HG03442 (cell line): ENCODE results near the gene B4GALT7.
"Not testable (repeated sequence)": the region's sequence is repeated elsewhere in the genome, so short reads cannot be mapped to it uniquely, and the experiment has no call there.

Experiments used
- ATAC-seq: cut with Tn5 transposase; IDR thresholded peaks from one replicate; pipeline ENCODE4 v1.9.1; 2021; ENCODE audit warnings: mild to moderate bottlenecking, moderate library complexity; ENCODE audit not compliant: unreplicated experiment

B4GALT7 gene

DNA sequence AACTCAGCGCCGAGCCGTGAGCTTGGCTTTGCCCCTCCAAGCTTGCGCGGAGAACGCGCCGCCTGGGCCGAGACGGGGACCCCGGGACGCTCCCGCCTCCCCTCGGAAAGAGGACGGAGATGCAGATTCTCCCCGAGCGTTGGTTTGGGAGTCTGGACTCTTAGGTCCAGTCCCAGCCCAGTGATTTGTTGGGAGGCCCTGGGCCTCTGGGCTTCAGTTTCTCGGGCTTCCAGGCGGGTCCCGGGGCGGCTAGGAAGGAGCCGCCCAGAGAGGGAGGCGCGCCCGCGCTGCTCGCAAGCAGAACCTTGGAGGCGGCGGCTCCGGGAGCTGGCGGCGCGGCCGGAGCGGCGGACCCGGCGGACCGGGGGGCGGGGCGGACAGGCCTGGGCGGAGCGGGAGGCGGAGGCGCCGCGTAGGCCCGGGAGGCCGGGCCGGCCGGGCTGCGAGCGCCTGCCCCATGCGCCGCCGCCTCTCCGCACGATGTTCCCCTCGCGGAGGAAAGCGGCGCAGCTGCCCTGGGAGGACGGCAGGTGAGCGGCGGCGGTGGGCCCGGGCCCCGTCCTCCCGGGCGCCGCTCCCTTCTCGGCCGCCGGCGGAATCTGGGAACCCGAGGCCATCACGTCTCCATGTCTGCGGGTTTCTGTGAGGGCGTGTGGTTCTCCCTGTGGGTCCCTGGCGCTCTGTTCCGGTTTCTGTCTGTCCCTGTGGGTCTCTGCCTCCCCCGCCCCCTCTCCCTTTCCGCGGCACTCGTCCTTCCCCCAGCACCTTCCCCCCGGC is at the start of gene B4GALT7:
Gene B4GALT7, plus strand, starts transcription at position 402 of the 777 bp plus-strand sequence. Its CDS starts 79 bp downstream, at position 481.
- ATAC-seq, result peak; percentile 87

DNA sequence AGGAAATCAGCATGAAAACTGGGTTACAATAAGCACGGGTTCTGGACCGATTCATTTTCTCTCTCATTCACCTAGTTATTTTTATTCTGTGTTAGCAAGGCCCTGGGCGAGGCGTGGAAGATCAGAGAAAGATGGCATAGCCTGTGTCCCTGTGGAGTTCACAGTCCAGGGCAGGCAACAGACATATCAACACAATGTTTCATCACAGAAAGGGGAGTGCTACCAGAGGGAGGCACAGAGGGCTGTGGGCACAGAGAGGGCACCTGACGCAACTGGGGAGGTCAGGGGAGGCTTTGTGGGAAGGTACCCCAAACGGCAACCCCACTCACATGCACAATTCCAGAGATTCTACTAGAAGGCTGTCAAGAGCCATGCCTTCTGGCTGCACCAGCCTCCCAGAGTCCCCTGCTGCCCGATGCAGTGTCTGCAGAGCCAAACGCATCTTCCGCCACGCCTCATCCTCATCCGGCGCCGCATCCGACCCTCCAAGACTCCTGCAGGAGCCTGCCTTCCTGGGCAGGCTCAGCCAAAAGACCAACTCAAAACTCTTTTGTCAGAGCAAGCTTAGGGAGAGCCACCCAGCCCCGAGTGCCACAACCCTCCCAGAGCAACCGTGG is 47.0 kb upstream of the B4GALT7 start:
- ATAC-seq, result no peak

- ATAC-seq, result peak; percentile 40
Observed at GRCh38 chr5:177553671-177554429, 46.1 kb upstream of the B4GALT7 start.

GRCh38 chr5:177554474-177555111 is 45.3 kb upstream of the B4GALT7 start, which contains the start of gene FAM193B:
Gene FAM193B, minus strand, starts transcription at chr5:177554563. Its CDS starts 105 bp downstream, at chr5:177554458.
- peak; percentile 87 for ATAC-seq

- no peak for ATAC-seq
Observed at GRCh38 chr5:177555228-177555627, 44.7 kb upstream of the B4GALT7 start.

GRCh38 chr5:177555665-177556064 is 44.3 kb upstream of the B4GALT7 start:
- no peak for ATAC-seq

DNA sequence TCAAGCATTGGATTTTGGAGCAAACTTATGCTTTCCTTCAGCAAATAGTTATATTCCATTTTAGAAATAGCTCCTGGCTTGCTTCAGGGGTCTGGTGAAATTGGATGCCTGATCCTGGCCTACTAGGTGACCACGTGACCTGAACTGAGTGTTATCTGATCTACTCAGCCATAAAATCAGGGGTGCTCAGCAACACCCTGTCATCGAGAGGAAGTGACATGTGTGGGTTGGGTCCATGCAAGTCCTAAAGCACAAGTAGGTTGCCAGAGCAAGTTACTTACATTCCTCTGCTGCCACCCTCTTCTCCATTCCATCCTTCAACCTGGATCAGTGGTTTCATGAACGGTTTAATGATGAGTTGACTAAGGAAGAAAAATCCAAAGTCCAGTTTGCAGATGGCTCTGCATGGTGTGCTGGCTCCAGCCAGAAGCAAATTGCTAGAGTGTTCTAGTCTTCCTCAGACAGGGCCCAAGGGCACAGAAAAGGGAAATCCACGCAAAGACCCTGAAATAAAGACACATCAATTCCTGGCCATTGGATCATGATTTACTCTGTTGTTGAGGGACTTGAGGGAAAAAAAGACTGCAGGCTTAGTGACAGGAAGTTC is 42.8 kb upstream of the B4GALT7 start:
- ATAC-seq, result no peak

GRCh38 chr5:177557796-177558195 is 42.1 kb upstream of the B4GALT7 start:
- no peak for ATAC-seq

DNA sequence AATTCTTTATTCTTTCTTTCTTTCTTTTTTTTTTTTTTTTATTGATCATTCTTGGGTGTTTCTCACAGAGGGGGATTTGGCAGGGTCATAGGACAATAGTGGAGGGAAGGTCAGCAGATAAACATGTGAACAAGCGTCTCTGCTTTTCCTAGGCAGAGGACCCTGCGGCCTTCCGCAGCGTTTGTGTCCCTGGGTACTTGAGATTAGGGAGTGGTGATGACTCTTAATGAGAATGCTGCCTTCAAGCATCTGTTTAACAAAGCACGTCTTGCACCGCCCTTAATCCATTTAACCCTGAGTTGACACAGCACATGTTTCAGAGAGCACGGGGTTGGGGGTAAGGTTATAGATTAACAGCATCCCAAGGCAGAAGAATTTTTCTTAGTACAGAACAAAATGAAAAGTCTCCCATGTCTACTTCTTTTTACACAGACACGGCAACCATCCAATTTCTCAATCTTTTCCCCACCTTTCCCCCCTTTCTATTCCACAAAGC is 40.4 kb upstream of the B4GALT7 start:
- ATAC-seq, result not testable (repeated sequence)

DNA sequence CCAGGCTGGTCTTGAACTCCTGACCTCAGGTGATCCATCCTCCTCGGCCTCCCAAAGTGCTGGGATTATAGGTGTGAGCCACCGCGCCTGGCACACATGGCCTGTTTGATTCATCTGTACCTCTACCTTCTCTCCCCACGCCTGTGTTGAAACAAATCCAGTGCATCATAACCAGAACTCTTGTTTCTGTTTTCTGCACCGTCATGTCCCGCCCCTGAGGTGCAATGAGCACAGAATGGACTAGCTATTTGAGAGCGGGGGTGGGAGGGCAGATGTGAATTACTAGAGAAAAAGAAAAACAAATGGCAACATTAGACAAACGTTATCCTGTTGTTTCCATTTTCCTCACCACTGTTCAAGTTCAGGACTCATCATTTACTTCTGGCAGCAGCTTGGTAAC is 34.9 kb upstream of the B4GALT7 start:
- ATAC-seq, result no peak

- no peak for ATAC-seq
Observed at GRCh38 chr5:177568326-177568725, 31.6 kb upstream of the B4GALT7 start.

DNA sequence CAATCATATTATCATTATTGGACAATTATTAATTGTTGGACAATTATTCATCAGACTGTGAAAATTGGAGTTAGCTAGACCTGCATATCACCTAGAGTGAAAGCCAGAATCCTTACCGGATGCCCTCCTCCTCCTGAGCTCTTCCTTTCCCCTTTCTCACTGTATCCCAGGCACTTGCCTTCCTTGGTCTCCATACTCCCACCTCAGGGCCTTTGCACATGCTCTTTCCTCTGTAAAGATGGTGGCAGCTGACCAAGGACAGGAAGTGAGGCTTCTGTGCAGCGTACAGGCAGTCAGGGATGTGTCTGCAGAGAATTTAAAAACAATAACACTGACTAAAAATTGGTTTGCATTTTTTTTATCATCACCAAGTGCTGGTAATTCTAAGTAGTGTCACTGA is 30.0 kb upstream of the B4GALT7 start:
- ATAC-seq, result no peak

DNA sequence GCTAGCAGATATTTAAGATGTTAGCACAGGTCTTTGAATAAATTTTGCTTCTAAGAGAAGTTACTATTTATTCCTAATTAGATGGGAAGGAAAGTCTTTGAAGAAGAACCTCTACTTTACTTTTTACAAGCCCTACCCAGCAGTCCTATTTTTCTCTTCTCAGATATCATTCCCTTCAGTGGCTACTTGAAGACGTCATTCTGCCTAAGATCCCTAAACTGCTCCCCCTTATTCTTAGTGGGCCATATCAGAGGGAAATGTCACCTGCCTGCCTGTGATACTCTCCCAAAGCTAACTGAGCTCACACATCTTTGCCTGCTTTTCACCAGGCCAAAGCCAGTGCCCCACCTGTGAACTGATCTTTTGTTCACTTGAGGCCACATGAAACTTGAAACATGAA is 24.4 kb upstream of the B4GALT7 start:
- no peak for ATAC-seq

DNA sequence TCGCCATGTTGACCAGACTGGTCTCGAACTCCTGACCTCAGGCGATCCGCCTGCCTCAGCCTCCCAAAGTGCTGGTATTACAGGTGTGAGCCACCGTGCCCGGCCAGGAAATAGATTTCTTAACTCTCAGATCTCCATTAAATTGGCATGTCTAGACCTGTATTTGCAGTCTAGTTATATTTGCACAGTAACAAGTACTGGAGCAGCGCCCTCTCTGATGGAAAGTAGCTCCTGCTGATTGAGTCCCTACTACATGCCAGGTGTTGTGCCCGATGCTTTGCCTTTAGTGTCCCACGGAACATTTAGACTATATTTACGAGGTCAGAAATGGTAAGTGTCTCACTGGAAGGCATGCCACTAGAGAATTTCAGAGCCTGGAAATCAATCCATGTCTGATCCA is 23.8 kb upstream of the B4GALT7 start:
- no peak for ATAC-seq

DNA sequence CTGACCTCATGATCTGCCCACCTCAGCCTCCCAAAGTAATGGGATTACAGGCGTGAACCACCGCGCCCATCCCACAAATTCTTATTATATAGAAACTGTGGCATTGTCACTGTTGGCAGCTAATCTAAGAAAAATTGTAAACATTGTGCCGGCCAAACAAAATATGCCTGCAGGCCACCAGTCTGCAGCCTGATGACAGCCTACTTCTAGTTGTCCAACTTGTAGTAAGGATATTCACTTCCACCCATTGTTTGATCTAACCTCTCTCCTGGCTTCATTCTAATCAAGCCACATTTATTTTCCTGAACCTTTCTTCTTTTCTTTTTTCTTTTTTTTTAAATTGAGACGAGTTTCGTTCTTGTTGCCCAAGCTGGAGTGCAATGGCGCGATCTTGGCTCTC is 21.6 kb upstream of the B4GALT7 start:
- ATAC-seq, result no peak

DNA sequence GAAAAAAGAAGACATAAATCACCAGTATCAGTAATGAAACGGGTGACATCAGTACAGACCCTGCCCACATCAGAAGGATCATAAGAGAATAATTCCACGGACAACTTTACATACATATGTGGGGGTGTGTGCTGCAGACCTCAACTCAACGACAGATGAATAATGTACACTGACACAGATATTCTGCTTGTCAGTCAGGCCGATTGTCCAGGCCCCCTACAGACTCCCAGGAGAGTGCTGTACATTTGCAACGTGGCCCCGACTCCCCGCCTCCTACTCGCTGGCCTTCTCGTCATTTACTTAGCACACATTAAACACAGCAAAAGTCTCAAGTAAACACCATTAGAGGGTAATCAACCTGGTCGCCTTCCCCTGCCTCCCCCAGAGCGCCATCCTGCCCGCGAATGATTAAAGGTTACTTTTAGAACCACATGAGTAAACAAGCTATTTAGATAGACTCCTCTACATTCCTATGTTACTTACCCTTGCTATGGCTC is 11.5 kb upstream of the B4GALT7 start:
- no peak for ATAC-seq

DNA sequence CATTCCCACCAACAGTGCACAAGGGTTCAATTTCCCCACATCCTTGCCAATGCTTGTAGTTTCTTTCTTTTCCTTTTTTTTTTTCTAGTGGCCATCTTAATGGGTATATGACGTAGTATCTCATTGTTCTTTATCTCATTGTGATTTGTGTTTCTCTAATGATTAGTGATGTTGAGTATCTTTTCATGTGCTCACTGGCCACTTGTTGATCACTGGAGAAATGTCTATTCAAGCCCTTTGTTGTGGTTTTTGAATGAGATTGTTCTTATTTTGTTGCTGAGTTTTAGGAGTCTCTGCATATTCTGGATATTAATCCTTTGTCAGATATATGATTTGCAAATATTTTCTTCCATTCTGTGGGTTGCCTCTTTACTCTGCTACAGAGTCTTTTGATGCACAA is 9.5 kb upstream of the B4GALT7 start:
- ATAC-seq, result no peak

- ATAC-seq, result no peak
Observed at GRCh38 chr5:177591690-177592009, 8.3 kb upstream of the B4GALT7 start.

- ATAC-seq, result peak; percentile 94
Observed at GRCh38 chr5:177592010-177592834, 7.7 kb upstream of the B4GALT7 start, which contains the start of gene TMED9. Gene TMED9, plus strand, starts transcription at chr5:177592203. Its CDS starts 12 bp downstream, at chr5:177592215.

DNA sequence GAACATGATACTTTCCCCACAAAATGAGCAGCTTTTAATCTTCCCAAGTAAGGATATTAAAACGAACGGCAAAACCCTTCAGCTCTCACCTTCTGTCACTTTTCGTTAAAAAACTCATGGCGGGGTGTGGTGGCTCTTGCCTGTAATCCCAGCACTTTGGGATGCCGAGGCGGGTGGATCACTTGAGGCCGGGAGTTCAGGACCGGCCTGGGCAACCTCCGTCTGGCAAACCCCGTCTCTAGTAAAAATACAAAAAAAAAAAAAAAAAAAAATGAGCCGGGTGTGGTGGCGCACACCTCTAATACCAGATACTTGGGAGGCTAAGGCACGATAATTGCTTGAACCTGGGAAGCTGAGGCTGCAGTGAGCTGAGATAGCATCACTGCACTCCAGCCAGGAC is 7.0 kb upstream of the B4GALT7 start:
- ATAC-seq, result no peak
